Measurements from ENCODE around the gene SFMBT1. TPM values are rescaled to one million over a fixed set of nuclear protein-coding genes. Genes with fewer than 3 reads are reported as not detected.
"Not testable (repeated sequence)": the region's sequence is repeated elsewhere in the genome, so short reads cannot be mapped to it uniquely, and the experiment has no call there.

Gene SFMBT1
- total RNA-seq, 2 experiments from 2014 or later, result 12.9 to 18.1 TPM

DNA sequence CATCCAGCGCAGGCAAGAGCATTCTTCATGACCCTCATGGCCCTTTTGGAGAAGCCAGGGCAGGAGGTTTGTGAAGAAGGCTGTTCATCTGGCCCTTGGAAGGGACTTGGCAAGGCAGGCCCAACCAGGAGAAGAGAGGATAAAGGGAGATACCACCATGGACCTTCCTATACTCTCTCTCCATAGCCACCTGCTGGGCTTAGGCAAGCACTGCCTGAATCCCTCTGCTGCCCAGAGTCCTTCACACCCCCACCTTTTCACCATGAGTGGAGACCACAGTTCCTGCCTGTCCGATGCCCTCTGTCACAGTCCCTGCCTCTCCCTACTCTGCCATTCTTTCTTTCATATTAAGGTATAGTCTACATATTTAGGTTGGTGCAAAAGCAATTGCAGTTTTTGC is 10.6 kb upstream of the SFMBT1 start:
- no peaks in the 10 kb centered on the region for H3K36me3 ChIP-seq (ENCODE audit: insufficient read depth, low read length)
- CTCF ChIA-PET (ENCODE audit: unreplicated experiment), result no interaction called here
- DNase-seq (ENCODE audit: low spot score), result no peak
- TF ChIP-seq, protein P1, sequence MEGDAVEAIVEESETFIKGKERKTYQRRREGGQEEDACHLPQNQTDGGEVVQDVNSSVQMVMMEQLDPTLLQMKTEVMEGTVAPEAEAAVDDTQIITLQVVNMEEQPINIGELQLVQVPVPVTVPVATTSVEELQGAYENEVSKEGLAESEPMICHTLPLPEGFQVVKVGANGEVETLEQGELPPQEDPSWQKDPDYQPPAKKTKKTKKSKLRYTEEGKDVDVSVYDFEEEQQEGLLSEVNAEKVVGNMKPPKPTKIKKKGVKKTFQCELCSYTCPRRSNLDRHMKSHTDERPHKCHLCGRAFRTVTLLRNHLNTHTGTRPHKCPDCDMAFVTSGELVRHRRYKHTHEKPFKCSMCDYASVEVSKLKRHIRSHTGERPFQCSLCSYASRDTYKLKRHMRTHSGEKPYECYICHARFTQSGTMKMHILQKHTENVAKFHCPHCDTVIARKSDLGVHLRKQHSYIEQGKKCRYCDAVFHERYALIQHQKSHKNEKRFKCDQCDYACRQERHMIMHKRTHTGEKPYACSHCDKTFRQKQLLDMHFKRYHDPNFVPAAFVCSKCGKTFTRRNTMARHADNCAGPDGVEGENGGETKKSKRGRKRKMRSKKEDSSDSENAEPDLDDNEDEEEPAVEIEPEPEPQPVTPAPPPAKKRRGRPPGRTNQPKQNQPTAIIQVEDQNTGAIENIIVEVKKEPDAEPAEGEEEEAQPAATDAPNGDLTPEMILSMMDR (conservative IDR thresholded peaks at IDR 0.05; ENCODE audit: low read length), result 0 out of 2 replicates have a peak, but pooled peaks have one; percentile 25
- no peak for TF ChIP-seq EZH2phosphoT487 (IDR thresholded peaks at IDR 0.05; ENCODE audit: borderline replicate concordance, low read depth, low read length)
- no peak overlapping the region for H3K27ac ChIP-seq (ENCODE audit: low read depth, low read length, poor library complexity, severe bottlenecking)
- intact Hi-C loops (cut with micrococcal nuclease; ENCODE audit: unreplicated experiment), result no loop called here
- BruUV-seq (replicated peaks), result no TSS peak
- no peak overlapping the region for H3K4me2 ChIP-seq (ENCODE audit: low read length)
- POLR2A ChIA-PET, result no interaction called here
- H4K20me1 ChIP-seq (ENCODE audit: insufficient read depth, low read length), result no peaks in the 10 kb centered on the region
- H3K9me2 ChIP-seq (ENCODE audit: insufficient read depth, low read length), result no peaks in the 10 kb centered on the region
- no peak overlapping the region for H2AFZ ChIP-seq (ENCODE audit: low read length)
- H3K9me3 ChIP-seq (ENCODE audit: low read length), result no peaks in the 10 kb centered on the region
- no peaks in the 10 kb centered on the region for H3K4me1 ChIP-seq (ENCODE audit: insufficient read depth, low read length, poor library complexity, severe bottlenecking)
- no peak overlapping the region for H3K4me3 ChIP-seq (ENCODE audit: low read depth, low read length, poor library complexity, severe bottlenecking)
- H3K79me2 ChIP-seq (ENCODE audit: insufficient read depth, low read depth, low read length), result no peaks in the 10 kb centered on the region

DNA sequence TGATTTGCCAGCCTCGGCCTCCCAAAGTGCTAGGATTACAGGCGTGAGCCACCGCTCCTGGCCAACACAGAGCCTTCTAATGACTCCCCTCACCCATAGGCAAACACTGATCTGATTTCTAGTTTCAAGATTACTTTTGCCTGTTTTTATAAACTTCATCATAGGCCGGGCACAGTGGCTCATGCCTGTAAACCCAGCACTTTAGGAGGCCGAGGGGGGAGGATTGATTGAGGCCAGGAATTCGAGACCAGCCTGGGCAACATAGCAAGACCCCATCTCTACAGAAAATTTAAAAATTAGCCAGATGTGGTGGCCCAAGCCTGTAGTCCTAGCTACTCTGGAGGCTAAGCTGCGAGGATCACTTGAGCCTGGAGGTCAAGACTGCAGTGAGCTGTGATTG is 8.4 kb upstream of the SFMBT1 start:
- CTCF ChIA-PET (ENCODE audit: unreplicated experiment), result interaction anchor here (0.6 kb wide), 1 partner anchor 129 kb away, joined by 3 read pairs; no protein-coding TSS in a partner anchor
- DNase-seq (ENCODE audit: low spot score); BruUV-seq (replicated peaks); H3K4me3 ChIP-seq (ENCODE audit: low read depth, low read length, poor library complexity, severe bottlenecking); H4K20me1 ChIP-seq (ENCODE audit: insufficient read depth, low read length); intact Hi-C loops (cut with micrococcal nuclease; ENCODE audit: unreplicated experiment); H2AFZ ChIP-seq (ENCODE audit: low read length); H3K9me3 ChIP-seq (ENCODE audit: low read length); H3K4me2 ChIP-seq (ENCODE audit: low read length); H3K27ac ChIP-seq (ENCODE audit: low read depth, low read length, poor library complexity, severe bottlenecking); H3K4me1 ChIP-seq (ENCODE audit: insufficient read depth, low read length, poor library complexity, severe bottlenecking); H3K79me2 ChIP-seq (ENCODE audit: insufficient read depth, low read depth, low read length); H3K9me2 ChIP-seq (ENCODE audit: insufficient read depth, low read length); H3K36me3 ChIP-seq (ENCODE audit: insufficient read depth, low read length): not testable (repeated sequence)
- POLR2A ChIA-PET, result interaction anchor here (0.6 kb wide), 1 partner anchor 309 kb away, joined by 3 read pairs; no protein-coding TSS in a partner anchor

DNA sequence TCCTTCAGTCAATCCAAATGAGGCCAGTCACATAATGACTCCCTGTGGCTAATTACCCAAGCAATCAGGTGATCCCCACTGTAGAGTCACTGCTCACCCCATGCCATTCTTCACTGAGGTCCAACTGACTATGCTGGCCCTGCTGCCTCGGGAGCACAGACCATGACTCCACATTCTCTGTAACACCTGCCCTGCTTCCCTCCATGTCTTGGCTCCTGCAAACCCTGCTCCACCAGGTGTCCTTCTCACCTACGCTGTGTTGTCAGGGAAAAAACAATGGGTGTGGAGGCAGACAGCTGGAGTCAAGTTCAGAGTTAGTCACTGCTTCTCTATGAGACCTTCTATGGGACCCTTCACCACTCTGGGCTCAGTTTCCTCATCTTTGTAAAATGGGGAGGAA is 6.1 kb upstream of the SFMBT1 start:
- Histone ChIP-seq H3K4me3 (ENCODE audit: low read depth, low read length, poor library complexity, severe bottlenecking) (no peak overlapping the region), H3K27ac (ENCODE audit: low read depth, low read length, poor library complexity, severe bottlenecking) (no peak overlapping the region), H2AFZ (ENCODE audit: low read length) (no peak overlapping the region), H3K4me1 (ENCODE audit: insufficient read depth, low read length, poor library complexity, severe bottlenecking) (peaks cover 2% of the 10 kb centered on the region), H3K9me2 (ENCODE audit: insufficient read depth, low read length) (no peaks in the 10 kb centered on the region), H3K79me2 (ENCODE audit: insufficient read depth, low read depth, low read length) (no peaks in the 10 kb centered on the region), H3K36me3 (ENCODE audit: insufficient read depth, low read length) (no peaks in the 10 kb centered on the region), H3K9me3 (ENCODE audit: low read length) (no peaks in the 10 kb centered on the region), H4K20me1 (ENCODE audit: insufficient read depth, low read length) (no peaks in the 10 kb centered on the region), H3K4me2 (ENCODE audit: low read length) (no peak overlapping the region)
- BruUV-seq (replicated peaks), result no TSS peak
- ChIA-PET CTCF (ENCODE audit: unreplicated experiment) (no interaction called here), POLR2A (no interaction called here)
- no peak for DNase-seq (ENCODE audit: low spot score)
- TF ChIP-seq, protein P1 (conservative IDR thresholded peaks at IDR 0.05; ENCODE audit: low read length), result no peak
- TF ChIP-seq EZH2phosphoT487 (IDR thresholded peaks at IDR 0.05; ENCODE audit: borderline replicate concordance, low read depth, low read length), result no peak
- intact Hi-C loops (cut with micrococcal nuclease; ENCODE audit: unreplicated experiment), result no loop called here

Measured in OCI-LY7 (cell line).